H9 (cell line): ENCODE results near the gene CARD19. TPM values are rescaled to one million over a fixed set of nuclear protein-coding genes. Genes with fewer than 3 reads are reported as not detected.

Experiments
- DNase-seq: peaks from one replicate; pipeline ENCODE4 v3.0.0-alpha.2; 2017
- H2AFZ ChIP-seq: one replicate; pipeline ENCODE4 v1.6.1; 2013; ENCODE audit warnings: mild to moderate bottlenecking, low read length, control low read depth, moderate library complexity
- H2AK5ac ChIP-seq: 2 replicates; pipeline ENCODE4 v1.6.1; 2013; ENCODE audit warnings: low read length, control low read depth, mixed read lengths; ENCODE audit not compliant: insufficient read length
- H2BK120ac ChIP-seq: one replicate; pipeline ENCODE4 v1.6.1; 2013; ENCODE audit warnings: low read depth, mild to moderate bottlenecking, low read length, control low read depth, inconsistent platforms; ENCODE audit not compliant: poor library complexity, severe bottlenecking
- H2BK12ac ChIP-seq: 2 replicates; pipeline ENCODE4 v1.6.1; 2013; ENCODE audit warnings: low read length, control low read depth, mixed read lengths, low read depth; ENCODE audit not compliant: insufficient read length
- H2BK15ac ChIP-seq: 2 replicates; pipeline ENCODE4 v1.6.1; 2013; ENCODE audit warnings: low read depth, low read length, control low read depth
- H2BK20ac ChIP-seq: one replicate; pipeline ENCODE4 v1.6.1; 2013; ENCODE audit warnings: low read depth, mild to moderate bottlenecking, low read length, control low read depth, inconsistent platforms; ENCODE audit not compliant: poor library complexity, severe bottlenecking
- H2BK5ac ChIP-seq: 2 replicates; pipeline ENCODE4 v1.6.1; 2013; ENCODE audit warnings: low read length, control low read depth, mixed read lengths; ENCODE audit not compliant: insufficient read length
- H3K14ac ChIP-seq: 2 replicates; pipeline ENCODE4 v1.6.1; 2013; ENCODE audit warnings: low read length, control low read depth; ENCODE audit not compliant: insufficient read depth
- H3K18ac ChIP-seq: 2 replicates; pipeline ENCODE4 v1.6.1; 2013; ENCODE audit warnings: low read depth, mild to moderate bottlenecking, mixed read lengths, low read length, control low read depth; ENCODE audit not compliant: insufficient read length
- H3K23ac ChIP-seq: 2 replicates; pipeline ENCODE4 v1.6.1; 2013; ENCODE audit warnings: low read length, control low read depth, mixed read lengths, low read depth; ENCODE audit not compliant: insufficient read length
- H3K23me2 ChIP-seq: 2 replicates; pipeline ENCODE4 v1.6.1; 2013; ENCODE audit warnings: low read depth, mild to moderate bottlenecking, mixed read lengths, low read length, control low read depth; ENCODE audit not compliant: insufficient read length, poor library complexity, severe bottlenecking
- H3K27ac ChIP-seq: 2 replicates; pipeline ENCODE4 v1.5.1; 2013; ENCODE audit warnings: low read length, control low read depth, mixed read lengths, low read depth; ENCODE audit not compliant: insufficient read length
- H3K27me3 ChIP-seq: 2 replicates; pipeline ENCODE4 v1.6.1; 2013; ENCODE audit warnings: low read length, control low read depth, inconsistent platforms; ENCODE audit not compliant: insufficient read depth
- H3K4ac ChIP-seq: 2 replicates; pipeline ENCODE4 v1.6.1; 2013; ENCODE audit warnings: low read depth, mild to moderate bottlenecking, control low read depth, inconsistent platforms, low read length, moderate library complexity
- H3K4me1 ChIP-seq: 2 replicates; pipeline ENCODE4 v1.6.1; 2013; ENCODE audit warnings: low read length, control low read depth, inconsistent platforms; ENCODE audit not compliant: insufficient read depth
- H3K4me2 ChIP-seq: 2 replicates; pipeline ENCODE4 v1.6.1; 2013; ENCODE audit warnings: low read length, control low read depth, mixed read lengths; ENCODE audit not compliant: insufficient read length, insufficient read depth
- H3K56ac ChIP-seq: 2 replicates; pipeline ENCODE4 v1.6.1; 2013; ENCODE audit warnings: low read depth, mild to moderate bottlenecking, mixed read lengths, low read length, control low read depth; ENCODE audit not compliant: insufficient read length
- H3K79me1 ChIP-seq: 2 replicates; pipeline ENCODE4 v1.6.1; 2013; ENCODE audit warnings: low read depth, mild to moderate bottlenecking, moderate library complexity, low read length, control low read depth, inconsistent platforms; ENCODE audit not compliant: insufficient read depth, poor library complexity, severe bottlenecking
- H3K79me2 ChIP-seq: 2 replicates; pipeline ENCODE4 v1.6.1; 2013; ENCODE audit warnings: low read length, control low read depth, inconsistent platforms; ENCODE audit not compliant: insufficient read depth
- H3K9ac ChIP-seq: 2 replicates; pipeline ENCODE4 v1.6.1; 2013; ENCODE audit warnings: low read length, control low read depth, mixed read lengths; ENCODE audit not compliant: insufficient read length; ENCODE audit errors: extremely low read depth
- H3K9me3 ChIP-seq: one replicate; pipeline ENCODE4 v1.6.1; 2013; ENCODE audit warnings: low read depth, low read length, inconsistent platforms; ENCODE audit not compliant: control insufficient read depth
- H3T11ph ChIP-seq: one replicate; pipeline ENCODE4 v1.6.1; 2013; ENCODE audit warnings: mild to moderate bottlenecking, low read length, control low read depth, inconsistent platforms
- H4K20me1 ChIP-seq: one replicate; pipeline ENCODE4 v1.6.1; 2013; ENCODE audit not compliant: control insufficient read depth, insufficient read length, insufficient read depth
- H4K5ac ChIP-seq: 2 replicates; pipeline ENCODE4 v1.6.1; 2013; ENCODE audit warnings: low read depth, mild to moderate bottlenecking, mixed read lengths, low read length, control low read depth; ENCODE audit not compliant: insufficient read length
- H4K8ac ChIP-seq: replicated peaks from 2 replicates; pipeline ENCODE4 v1.6.1; 2013; ENCODE audit warnings: low read length, control low read depth, mixed read lengths, low read depth; ENCODE audit not compliant: insufficient read length
- H4K91ac ChIP-seq: 2 replicates; pipeline ENCODE4 v1.6.1; 2013; ENCODE audit warnings: low read depth, mild to moderate bottlenecking, moderate library complexity, mixed read lengths, low read length, control low read depth; ENCODE audit not compliant: insufficient read length
- H3K27ac Mint-ChIP-seq, 3 experiments: 2 replicates in 2 of 3; 3 replicates in 1 of 3; pipeline ENCODE4 v1.8.0; 2020 to 2021; ENCODE audit warnings: mixed read lengths in 3 of 3, mild to moderate bottlenecking in 1 of 3, moderate library complexity in 1 of 3
- H3K27me3 Mint-ChIP-seq: 2 replicates; pipeline ENCODE4 v1.8.0; 2021; ENCODE audit warnings: low read depth, mild to moderate bottlenecking, moderate library complexity, mixed read lengths
- H3K36me3 Mint-ChIP-seq, 3 experiments: 2 replicates in 2 of 3; 3 replicates in 1 of 3; pipeline ENCODE4 v1.8.0; 2020 to 2021; ENCODE audit warnings: low read depth in 3 of 3, mixed read lengths in 3 of 3; ENCODE audit not compliant: insufficient read depth in 1 of 3
- H3K4me1 Mint-ChIP-seq, 2 experiments: 2 replicates each; pipeline ENCODE4 v1.8.0; 2020; ENCODE audit warnings: mixed read lengths in 2 of 2
- H3K4me3 Mint-ChIP-seq, 2 experiments: 2 replicates in 1 of 2; 3 replicates in 1 of 2; pipeline ENCODE4 v1.8.0; 2020 to 2021; ENCODE audit warnings: mild to moderate bottlenecking in 2 of 2, mixed read lengths in 2 of 2, moderate library complexity in 1 of 2
- H3K9me3 Mint-ChIP-seq, 2 experiments: 2 replicates in 1 of 2; 3 replicates in 1 of 2; pipeline ENCODE4 v1.8.0; 2020; ENCODE audit warnings: mild to moderate bottlenecking in 2 of 2, mixed read lengths in 2 of 2, moderate library complexity in 1 of 2
- WGBS: extraction: QIAGEN DNeasy Blood & Tissue Kit; methylation state at CpG from one replicate; pipeline ENCODE4 v1.1.7; 2013; ENCODE audit warnings: missing lambda C conversion rate, low lambda C conversion rate, mixed read lengths; ENCODE audit not compliant: insufficient read length; ENCODE audit errors: extremely low coverage; 5-methylcytosine and 5-hydroxymethylcytosine counted together
- total RNA-seq: library from RNA; stranded (reverse); gene quantifications from 2 replicates; pipeline ENCODE4 v1.2.1, GENCODE V29; 2021
- TF ChIP-seq, protein P1 (sequence below): fragments of 200-600 bp; sonication (generic); conservative IDR thresholded peaks from 3 replicates; pipeline ENCODE4 v1.8.0; 2021; ENCODE audit warnings: antibody characterized with exemption, mild to moderate bottlenecking

CARD19 gene
- total RNA-seq, 1 experiment from 2014 or later: 21.4 TPM

DNA sequence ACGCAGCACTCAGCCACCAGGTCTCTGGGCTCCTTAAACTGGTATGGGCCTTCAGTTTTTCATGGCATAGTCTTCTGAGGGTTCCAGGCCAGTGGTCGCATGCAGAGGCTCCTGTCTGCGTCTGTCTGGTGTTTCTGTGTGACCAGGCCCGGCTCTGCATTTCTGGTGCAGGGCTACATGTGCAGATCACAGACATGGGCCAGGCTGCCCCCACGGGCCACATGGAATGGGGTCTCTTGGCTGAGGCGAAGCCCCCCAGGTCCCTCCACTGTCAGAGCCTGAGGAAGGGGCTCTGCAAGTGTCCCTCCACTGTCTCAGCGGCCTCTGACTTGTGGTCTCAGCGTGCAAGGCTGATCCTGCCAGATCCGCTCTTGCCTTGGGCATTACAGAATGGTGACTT is 15.6 kb upstream of the CARD19 start:
- no peak overlapping the region for H3K14ac ChIP-seq
- no peaks in the 10 kb centered on the region for H3K79me2 ChIP-seq
- H4K8ac ChIP-seq: no peak overlapping the region
- no peak overlapping the region for H3K18ac ChIP-seq
- H2BK120ac ChIP-seq: no peak overlapping the region
- peaks cover 2 to 6% (median 3%) of the 10 kb centered on the region in 3 experiments for H3K36me3 Mint-ChIP-seq
- 0 out of 4 replicates have a peak, but pooled peaks cover 0 to 3% of the 10 kb centered on the region in 2 experiments for H3K4me1 Mint-ChIP-seq
- no peak overlapping the region for H3K27ac ChIP-seq
- no peak overlapping the region for H2BK12ac ChIP-seq
- H3K4me2 ChIP-seq: no peak overlapping the region
- H3K27me3 Mint-ChIP-seq: no peaks in the 10 kb centered on the region
- H2BK5ac ChIP-seq: no peak overlapping the region
- no peak overlapping the region for H2BK15ac ChIP-seq
- H3K4me3 Mint-ChIP-seq: no peak overlapping the region
- H3T11ph ChIP-seq: no peak overlapping the region
- H4K91ac ChIP-seq: no peak overlapping the region
- H3K9ac ChIP-seq: no peak overlapping the region
- H3K79me1 ChIP-seq: no peaks in the 10 kb centered on the region
- H3K23ac ChIP-seq: no peak overlapping the region
- H3K56ac ChIP-seq: no peak overlapping the region
- DNase-seq: no peak
- H4K5ac ChIP-seq: no peak overlapping the region
- TF ChIP-seq, protein P1, sequence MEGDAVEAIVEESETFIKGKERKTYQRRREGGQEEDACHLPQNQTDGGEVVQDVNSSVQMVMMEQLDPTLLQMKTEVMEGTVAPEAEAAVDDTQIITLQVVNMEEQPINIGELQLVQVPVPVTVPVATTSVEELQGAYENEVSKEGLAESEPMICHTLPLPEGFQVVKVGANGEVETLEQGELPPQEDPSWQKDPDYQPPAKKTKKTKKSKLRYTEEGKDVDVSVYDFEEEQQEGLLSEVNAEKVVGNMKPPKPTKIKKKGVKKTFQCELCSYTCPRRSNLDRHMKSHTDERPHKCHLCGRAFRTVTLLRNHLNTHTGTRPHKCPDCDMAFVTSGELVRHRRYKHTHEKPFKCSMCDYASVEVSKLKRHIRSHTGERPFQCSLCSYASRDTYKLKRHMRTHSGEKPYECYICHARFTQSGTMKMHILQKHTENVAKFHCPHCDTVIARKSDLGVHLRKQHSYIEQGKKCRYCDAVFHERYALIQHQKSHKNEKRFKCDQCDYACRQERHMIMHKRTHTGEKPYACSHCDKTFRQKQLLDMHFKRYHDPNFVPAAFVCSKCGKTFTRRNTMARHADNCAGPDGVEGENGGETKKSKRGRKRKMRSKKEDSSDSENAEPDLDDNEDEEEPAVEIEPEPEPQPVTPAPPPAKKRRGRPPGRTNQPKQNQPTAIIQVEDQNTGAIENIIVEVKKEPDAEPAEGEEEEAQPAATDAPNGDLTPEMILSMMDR: no peak
- H3K4me1 ChIP-seq: no peaks in the 10 kb centered on the region
- no peak overlapping the region for H3K4ac ChIP-seq
- H3K27ac Mint-ChIP-seq: no peak overlapping the region
- H4K20me1 ChIP-seq: no peaks in the 10 kb centered on the region
- H2BK20ac ChIP-seq: no peak overlapping the region
- no peak overlapping the region for H2AK5ac ChIP-seq
- H3K27me3 ChIP-seq: no peaks in the 10 kb centered on the region
- no peaks in the 10 kb centered on the region for H3K23me2 ChIP-seq
- no CpG with 5 or more reads among the region's 9 CpGs for WGBS
- peaks cover under 1% of the 10 kb centered on the region in 2 experiments; a peak in 3 of 5 replicates for H3K9me3 Mint-ChIP-seq
- no peaks in the 10 kb centered on the region for H3K9me3 ChIP-seq
- H2AFZ ChIP-seq: no peak overlapping the region
